DOHH2 (cell line): ENCODE measurements around the gene OVOL1.

Source experiments
- CTCF ChIP-seq: fragments of 200-600 bp; sonication (generic); IDR thresholded peaks from one replicate; pipeline ENCODE4 v1.5.1; 2014; ENCODE audit warnings: antibody characterized with exemption, mild to moderate bottlenecking, low read depth, low read length; ENCODE audit not compliant: poor library complexity, severe bottlenecking
- EZH2phosphoT487 ChIP-seq: fragments of 200-600 bp; sonication (generic); IDR thresholded peaks from 2 replicates; pipeline ENCODE4 v1.6.1; 2017; ENCODE audit warnings: borderline replicate concordance, mild to moderate bottlenecking, antibody characterized with exemption, low read length, moderate library complexity, mixed read lengths

- TF ChIP-seq CTCF, result no peak
- no peak for TF ChIP-seq EZH2phosphoT487
These were observed 30.5 kb downstream of the OVOL1 start for GRCh38 chr11:65817312-65817834.
